Vagina (tissue), 2 donors: ENCODE measurements around the gene ACOXL.

Source experiments
- CTCF ChIP-seq, 3 experiments: fragments of 450-650 bp in 2 of 3; fragments of 200-600 bp in 1 of 3; sonication (generic) in 1 of 3; IDR thresholded peaks; one replicate each; pipeline ENCODE4 v1.5.1; 2017 to 2019; ENCODE audit warnings: antibody characterized with exemption in 3 of 3, mild to moderate bottlenecking in 2 of 3, moderate library complexity in 2 of 3
- POLR2AphosphoS5 ChIP-seq, 2 donors: sonication (generic); formaldehyde crosslinking; IDR thresholded peaks; one replicate each; pipeline ENCODE4 v1.9.0; 2017; ENCODE audit warnings: antibody characterized with exemption in 2 of 2, mild to moderate bottlenecking in 2 of 2, low read depth in 1 of 2; ENCODE audit not compliant: insufficient read depth in 1 of 2

- TF ChIP-seq CTCF (IDR thresholded peaks at IDR 0.05): no peak
- TF ChIP-seq POLR2AphosphoS5 (IDR thresholded peaks at IDR 0.05; ENCODE audit: insufficient read depth in 1 of 2, low read depth in 1 of 2): no peak
Measured at GRCh38 chr2:110940376-110940910, 208.1 kb downstream of the ACOXL start.
